IPS DF 6.9 (cell line): ENCODE data around the gene CAP1.

Source experiments
- DNase-seq: peaks from one replicate; pipeline ENCODE4 v3.0.0-alpha.2; 2013; ENCODE audit warnings: low read depth, low spot score
- H3K27ac ChIP-seq: one replicate; pipeline ENCODE4 v1.5.1; 2013; ENCODE audit warnings: low read length, control low read depth
- H3K27me3 ChIP-seq: 2 replicates; pipeline ENCODE4 v1.6.1; 2013; ENCODE audit warnings: mild to moderate bottlenecking, low read length; ENCODE audit not compliant: control insufficient read depth, insufficient read depth
- H3K36me3 ChIP-seq: 2 replicates; pipeline ENCODE4 v1.6.1; 2013; ENCODE audit warnings: low read length; ENCODE audit not compliant: control insufficient read depth, insufficient read depth
- H3K4me1 ChIP-seq: 2 replicates; pipeline ENCODE4 v1.6.1; 2013; ENCODE audit warnings: low read length; ENCODE audit not compliant: control insufficient read depth, insufficient read depth
- H3K4me3 ChIP-seq: 2 replicates; pipeline ENCODE4 v1.5.1; 2013; ENCODE audit warnings: mild to moderate bottlenecking, low read length
- H3K9me3 ChIP-seq: 2 replicates; pipeline ENCODE4 v1.6.1; 2013; ENCODE audit warnings: low read length, inconsistent platforms; ENCODE audit not compliant: control insufficient read depth, insufficient read depth
- WGBS: extraction: QIAGEN DNeasy Blood & Tissue Kit; methylation state at CpG from one replicate; pipeline ENCODE4 v1.1.7; 2013; ENCODE audit warnings: mixed read lengths, missing lambda C conversion rate; ENCODE audit not compliant: insufficient read length, insufficient coverage; 5-methylcytosine and 5-hydroxymethylcytosine counted together

Gene CAP1

DNA sequence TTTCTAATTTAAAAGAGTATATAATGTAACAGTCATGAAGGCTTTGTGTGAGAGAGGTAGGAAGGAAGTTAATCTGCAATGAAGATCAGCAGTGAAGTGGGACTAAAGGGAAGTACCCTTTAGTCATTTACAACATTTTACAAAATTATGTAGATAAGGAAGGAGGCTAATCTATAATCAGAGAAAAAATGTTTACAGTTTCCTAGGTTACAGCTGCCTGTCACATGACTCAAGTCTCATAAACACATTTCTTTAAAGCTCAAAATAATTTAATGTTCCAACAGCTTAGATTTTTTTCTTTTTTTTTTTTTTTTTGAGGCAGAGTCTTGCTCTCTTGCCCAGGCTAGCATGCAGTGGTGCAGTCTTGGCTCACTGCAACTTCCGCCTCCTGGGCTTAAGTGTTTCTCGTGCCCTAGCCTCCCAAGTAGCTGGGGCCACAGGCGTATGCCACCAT is 26.2 kb upstream of the CAP1 start:
- no peak overlapping the region for H3K27ac ChIP-seq
- no CpG with 5 or more reads among the region's 3 CpGs for WGBS
- H3K4me1 ChIP-seq = no peaks in the 10 kb centered on the region
- no peaks in the 10 kb centered on the region for H3K36me3 ChIP-seq
- no peak overlapping the region for H3K4me3 ChIP-seq
- H3K9me3 ChIP-seq = no peaks in the 10 kb centered on the region
- no peaks in the 10 kb centered on the region for H3K27me3 ChIP-seq
- DNase-seq = no peak

DNA sequence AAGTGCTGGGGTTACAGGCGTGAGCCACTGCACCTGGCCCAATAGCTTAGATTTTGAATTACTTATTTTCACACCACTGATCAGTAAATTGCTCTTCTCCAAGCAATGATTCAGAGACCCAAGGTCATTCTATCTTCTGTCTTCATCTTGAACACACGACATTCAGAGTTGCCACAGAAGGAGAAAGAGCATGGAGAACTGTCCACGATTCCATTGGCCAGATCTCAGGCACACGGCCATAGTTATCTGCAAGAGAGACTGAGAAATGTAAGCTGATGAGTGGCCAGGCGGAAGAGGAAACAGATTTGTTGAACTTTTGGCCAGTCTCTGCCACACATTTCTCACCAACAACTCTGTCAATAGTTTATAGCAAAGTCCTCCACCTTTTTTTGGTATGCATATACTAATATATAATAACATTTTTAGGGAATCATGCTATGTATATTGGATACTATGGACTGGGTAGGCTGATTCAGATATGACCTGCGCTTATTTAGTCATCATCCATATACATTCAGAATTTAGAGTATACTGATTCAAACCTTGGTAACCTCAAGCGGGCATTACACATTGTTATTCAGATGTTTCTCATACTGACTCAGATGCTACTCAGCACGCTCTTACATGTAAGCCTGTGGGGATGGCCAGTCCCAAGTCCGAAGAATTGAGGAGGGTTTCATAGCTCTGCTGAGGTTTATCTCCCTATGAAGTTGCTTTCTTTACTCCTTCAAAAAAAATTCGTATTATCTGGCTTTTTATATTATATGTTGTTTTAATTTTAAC is 25.5 kb upstream of the CAP1 start:
- Histone ChIP-seq H3K9me3 (no peaks in the 10 kb centered on the region), H3K4me3 (no peak overlapping the region), H3K27me3 (no peaks in the 10 kb centered on the region), H3K4me1 (no peaks in the 10 kb centered on the region), H3K36me3 (no peaks in the 10 kb centered on the region), H3K27ac (no peak overlapping the region)
- DNase-seq = no peak
- WGBS = no CpG with 5 or more reads among the region's 10 CpGs

- no peak for DNase-seq
- WGBS = no CpG with 5 or more reads among the region's 5 CpGs
Observed at GRCh38 chr1:40017951-40018575, 22.5 kb upstream of the CAP1 start.

GRCh38 chr1:40020447-40021085 is 20.0 kb upstream of the CAP1 start:
- no peaks in the 10 kb centered on the region for H3K27me3 ChIP-seq
- H3K36me3 ChIP-seq = no peaks in the 10 kb centered on the region
- no peaks in the 10 kb centered on the region for H3K9me3 ChIP-seq
- H3K27ac ChIP-seq = no peak overlapping the region
- no peak overlapping the region for H3K4me3 ChIP-seq
- DNase-seq = no peak
- H3K4me1 ChIP-seq = no peaks in the 10 kb centered on the region
- no CpG with 5 or more reads among the region's 4 CpGs for WGBS

More at GRCh38 chr1:40017951-40018575, 22.5 kb upstream of the CAP1 start:
- H3K27ac ChIP-seq = no peak overlapping the region
- no peaks in the 10 kb centered on the region for H3K36me3 ChIP-seq
- H3K4me1 ChIP-seq = no peaks in the 10 kb centered on the region
- H3K9me3 ChIP-seq = no peaks in the 10 kb centered on the region
- H3K4me3 ChIP-seq = no peak overlapping the region
- H3K27me3 ChIP-seq = no peaks in the 10 kb centered on the region

GRCh38 chr1:40023379-40023944 is 17.1 kb upstream of the CAP1 start:
- no CpG with 5 or more reads among the region's 4 CpGs for WGBS
- Histone ChIP-seq H3K4me3 (no peak overlapping the region), H3K27me3 (no peaks in the 10 kb centered on the region), H3K36me3 (no peaks in the 10 kb centered on the region), H3K4me1 (no peaks in the 10 kb centered on the region), H3K9me3 (no peaks in the 10 kb centered on the region), H3K27ac (no peak overlapping the region)
- DNase-seq = no peak

DNA sequence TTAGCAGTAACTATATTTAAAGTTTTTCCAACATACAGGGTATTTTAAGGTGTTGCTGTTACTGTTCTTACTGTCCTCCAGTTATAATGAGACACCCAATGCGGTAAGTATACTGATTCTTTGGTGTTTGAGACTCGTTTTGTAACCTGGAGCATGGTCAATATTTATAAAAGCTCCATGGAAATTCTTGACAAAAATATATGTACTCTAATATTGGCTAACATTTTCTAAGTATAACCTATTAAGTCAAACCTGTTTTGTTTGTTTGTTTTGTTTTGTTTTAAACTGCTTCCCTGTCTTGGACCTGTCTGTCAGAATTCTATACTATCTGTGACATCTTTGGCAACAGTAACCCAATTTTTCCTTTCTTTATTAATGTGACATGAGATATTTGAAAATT is 15.9 kb upstream of the CAP1 start:
- no peaks in the 10 kb centered on the region for H3K36me3 ChIP-seq
- H3K27ac ChIP-seq = no peak overlapping the region
- no peaks in the 10 kb centered on the region for H3K27me3 ChIP-seq
- no peaks in the 10 kb centered on the region for H3K4me1 ChIP-seq
- no peak for DNase-seq
- no peaks in the 10 kb centered on the region for H3K9me3 ChIP-seq
- H3K4me3 ChIP-seq = no peak overlapping the region
- WGBS = no CpG with 5 or more reads among the region's 2 CpGs

DNA sequence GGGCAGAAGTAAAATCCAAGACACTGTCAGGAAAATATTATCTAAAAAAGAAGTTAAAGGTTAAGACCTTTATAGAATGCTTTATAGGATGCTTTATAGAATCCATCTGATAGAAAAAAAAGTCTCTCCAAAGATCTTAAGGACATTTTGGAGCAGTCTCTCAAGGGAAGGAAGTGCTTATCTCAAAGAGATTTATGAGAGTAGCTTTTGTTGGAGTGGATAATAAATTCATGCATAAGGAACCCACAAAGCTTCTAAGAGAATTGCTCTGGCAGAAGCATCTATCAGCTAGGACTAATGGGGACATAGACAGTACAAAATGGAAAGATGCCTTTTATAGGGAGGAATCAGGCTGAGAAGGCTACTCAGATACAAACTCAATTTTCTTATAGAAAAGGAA is 12.9 kb upstream of the CAP1 start:
- Histone ChIP-seq H3K27ac (no peak overlapping the region), H3K9me3 (no peaks in the 10 kb centered on the region), H3K36me3 (no peaks in the 10 kb centered on the region), H3K4me1 (no peaks in the 10 kb centered on the region), H3K27me3 (no peaks in the 10 kb centered on the region), H3K4me3 (no peak overlapping the region)
- no peak for DNase-seq

DNA sequence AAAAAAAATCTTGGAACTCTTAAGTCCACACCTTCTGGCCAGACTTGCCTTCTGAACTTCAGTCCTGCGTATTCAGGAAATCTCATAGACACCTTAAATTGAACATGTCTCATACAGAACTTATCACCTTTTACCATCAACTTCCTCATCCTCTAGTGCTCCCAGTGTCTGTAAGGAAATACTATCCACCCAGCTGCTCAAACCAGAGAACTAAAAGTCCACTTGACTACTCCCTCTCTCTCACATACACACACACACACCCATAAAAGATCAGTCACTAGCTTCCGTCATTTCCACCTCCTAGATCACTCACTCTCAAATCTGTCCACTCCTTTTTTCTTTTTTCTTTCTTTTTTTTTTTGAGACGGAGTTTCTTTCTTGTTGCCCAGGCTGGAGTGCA is 10.9 kb upstream of the CAP1 start:
- Histone ChIP-seq H3K4me1 (no peaks in the 10 kb centered on the region), H3K27ac (no peak overlapping the region), H3K9me3 (no peaks in the 10 kb centered on the region), H3K27me3 (no peaks in the 10 kb centered on the region), H3K4me3 (no peak overlapping the region), H3K36me3 (no peaks in the 10 kb centered on the region)
- WGBS = no CpG with 5 or more reads among the region's 3 CpGs
- DNase-seq = no peak

- no peak overlapping the region for H3K27ac ChIP-seq
- no peaks in the 10 kb centered on the region for H3K9me3 ChIP-seq
- DNase-seq = no peak
- no peaks in the 10 kb centered on the region for H3K36me3 ChIP-seq
- WGBS = no CpG with 5 or more reads among the region's 3 CpGs
- no peak overlapping the region for H3K4me3 ChIP-seq
- H3K27me3 ChIP-seq = no peaks in the 10 kb centered on the region
- H3K4me1 ChIP-seq = no peaks in the 10 kb centered on the region
Observed at GRCh38 chr1:40030528-40031135, 9.9 kb upstream of the CAP1 start.

- no peaks in the 10 kb centered on the region for H3K27me3 ChIP-seq
- H3K36me3 ChIP-seq = no peaks in the 10 kb centered on the region
- no peaks in the 10 kb centered on the region for H3K4me1 ChIP-seq
- H3K4me3 ChIP-seq = no peak overlapping the region
- no CpG with 5 or more reads among the region's 4 CpGs for WGBS
- DNase-seq = no peak
- no peak overlapping the region for H3K27ac ChIP-seq
- H3K9me3 ChIP-seq = no peaks in the 10 kb centered on the region
Observed at GRCh38 chr1:40032240-40032891, 8.2 kb upstream of the CAP1 start.
